Nephron (organoid): Measurements from ENCODE around the gene KCTD8.

ENCODE experiments used
- H3K27ac Mint-ChIP-seq, 3 experiments: 2 replicates each; pipeline ENCODE4 v1.8.0; 2020; ENCODE audit warnings: mixed read lengths in 3 of 3, mild to moderate bottlenecking in 2 of 3, moderate library complexity in 1 of 3
- H3K27me3 Mint-ChIP-seq: 2 replicates; pipeline ENCODE4 v1.8.0; 2021; ENCODE audit warnings: low read depth, mild to moderate bottlenecking, moderate library complexity, mixed read lengths
- H3K36me3 Mint-ChIP-seq: 2 replicates; pipeline ENCODE4 v1.8.0; 2020; ENCODE audit warnings: low read depth, mixed read lengths
- H3K4me1 Mint-ChIP-seq: 2 replicates; pipeline ENCODE4 v1.8.0; 2020; ENCODE audit warnings: mixed read lengths
- H3K4me3 Mint-ChIP-seq, 3 experiments: 2 replicates each; pipeline ENCODE4 v1.8.0; 2020; ENCODE audit warnings: mild to moderate bottlenecking in 3 of 3, mixed read lengths in 3 of 3, moderate library complexity in 2 of 3
- H3K9me3 Mint-ChIP-seq: 2 replicates; pipeline ENCODE4 v1.8.0; 2020; ENCODE audit warnings: mixed read lengths
- TF ChIP-seq, protein P1 (sequence below), 3 experiments: fragments of 200-600 bp; sonication (generic); IDR thresholded peaks; one replicate each; pipeline ENCODE4 v1.5.0; 2021; ENCODE audit warnings: antibody characterized with exemption in 3 of 3; ENCODE audit not compliant: unreplicated experiment in 3 of 3

KCTD8 gene

DNA sequence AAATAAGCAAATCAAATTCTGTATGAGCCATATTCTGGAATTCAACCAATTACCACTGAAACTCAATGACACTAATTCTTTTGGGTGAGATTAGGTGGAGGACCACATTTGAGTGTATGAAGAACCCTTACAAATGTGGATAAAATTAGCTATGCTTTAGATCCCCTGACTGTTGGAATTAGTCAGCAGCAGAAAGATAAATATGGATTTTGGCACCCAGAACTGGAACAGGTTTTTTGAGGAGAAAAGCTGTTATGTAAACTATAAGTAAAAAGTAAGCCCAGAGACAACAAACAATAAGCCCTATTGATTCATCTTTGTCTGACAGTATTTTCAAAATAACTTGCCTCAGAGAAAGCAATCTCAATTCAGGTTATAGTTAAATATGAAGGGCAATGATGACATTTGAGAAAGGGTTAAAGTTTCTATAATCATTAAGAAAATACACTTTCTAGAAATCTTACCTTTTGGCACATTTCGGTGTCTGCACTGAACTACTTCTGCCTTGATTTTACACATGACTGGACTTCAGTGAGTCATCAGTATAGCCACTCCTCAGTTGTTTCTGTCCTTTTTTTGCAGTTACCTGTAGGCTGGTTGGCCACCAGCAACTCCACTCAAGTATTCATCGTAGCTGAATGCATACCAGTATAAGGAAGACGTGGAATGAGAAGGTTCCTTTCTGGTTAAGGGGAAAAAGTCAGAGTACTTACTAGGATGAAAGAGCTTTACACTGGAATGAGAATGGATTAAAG lies 80.0 kb downstream of the KCTD8 start:
- H3K27ac Mint-ChIP-seq: no peak overlapping the region
- no peaks in the 10 kb centered on the region for H3K36me3 Mint-ChIP-seq
- H3K9me3 Mint-ChIP-seq: no peaks in the 10 kb centered on the region
- no peaks in the 10 kb centered on the region for H3K4me1 Mint-ChIP-seq
- TF ChIP-seq, protein P1, sequence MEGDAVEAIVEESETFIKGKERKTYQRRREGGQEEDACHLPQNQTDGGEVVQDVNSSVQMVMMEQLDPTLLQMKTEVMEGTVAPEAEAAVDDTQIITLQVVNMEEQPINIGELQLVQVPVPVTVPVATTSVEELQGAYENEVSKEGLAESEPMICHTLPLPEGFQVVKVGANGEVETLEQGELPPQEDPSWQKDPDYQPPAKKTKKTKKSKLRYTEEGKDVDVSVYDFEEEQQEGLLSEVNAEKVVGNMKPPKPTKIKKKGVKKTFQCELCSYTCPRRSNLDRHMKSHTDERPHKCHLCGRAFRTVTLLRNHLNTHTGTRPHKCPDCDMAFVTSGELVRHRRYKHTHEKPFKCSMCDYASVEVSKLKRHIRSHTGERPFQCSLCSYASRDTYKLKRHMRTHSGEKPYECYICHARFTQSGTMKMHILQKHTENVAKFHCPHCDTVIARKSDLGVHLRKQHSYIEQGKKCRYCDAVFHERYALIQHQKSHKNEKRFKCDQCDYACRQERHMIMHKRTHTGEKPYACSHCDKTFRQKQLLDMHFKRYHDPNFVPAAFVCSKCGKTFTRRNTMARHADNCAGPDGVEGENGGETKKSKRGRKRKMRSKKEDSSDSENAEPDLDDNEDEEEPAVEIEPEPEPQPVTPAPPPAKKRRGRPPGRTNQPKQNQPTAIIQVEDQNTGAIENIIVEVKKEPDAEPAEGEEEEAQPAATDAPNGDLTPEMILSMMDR (IDR thresholded peaks at IDR 0.05; ENCODE audit: unreplicated experiment in 3 of 3): no peak
- no peaks in the 10 kb centered on the region for H3K27me3 Mint-ChIP-seq
- H3K4me3 Mint-ChIP-seq: no peak overlapping the region

DNA sequence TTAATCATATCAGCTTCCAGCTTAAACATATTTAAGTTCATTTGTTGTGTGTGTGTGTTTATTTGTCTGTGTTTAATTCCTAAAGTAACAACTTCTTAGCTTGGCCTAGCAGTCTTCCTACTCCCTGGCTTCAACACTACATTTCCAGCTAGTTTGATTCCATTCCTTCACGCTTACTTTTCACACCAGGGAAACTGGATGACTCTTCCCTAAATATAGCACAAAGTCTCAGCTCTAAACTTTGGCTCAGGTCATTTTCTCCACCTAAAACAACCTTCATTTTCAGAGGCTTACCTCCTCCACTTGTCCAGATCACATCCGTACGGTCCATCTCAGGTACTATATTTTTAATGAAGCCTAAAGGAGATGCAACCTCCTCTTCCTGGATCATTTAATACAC lies 94.4 kb downstream of the KCTD8 start:
- TF ChIP-seq, protein P1 (IDR thresholded peaks at IDR 0.05; ENCODE audit: unreplicated experiment in 3 of 3): no peak
- no peak overlapping the region for H3K27ac Mint-ChIP-seq
- H3K36me3 Mint-ChIP-seq: no peaks in the 10 kb centered on the region
- H3K9me3 Mint-ChIP-seq: no peaks in the 10 kb centered on the region
- H3K4me3 Mint-ChIP-seq: no peak overlapping the region
- no peaks in the 10 kb centered on the region for H3K4me1 Mint-ChIP-seq
- H3K27me3 Mint-ChIP-seq: no peaks in the 10 kb centered on the region

DNA sequence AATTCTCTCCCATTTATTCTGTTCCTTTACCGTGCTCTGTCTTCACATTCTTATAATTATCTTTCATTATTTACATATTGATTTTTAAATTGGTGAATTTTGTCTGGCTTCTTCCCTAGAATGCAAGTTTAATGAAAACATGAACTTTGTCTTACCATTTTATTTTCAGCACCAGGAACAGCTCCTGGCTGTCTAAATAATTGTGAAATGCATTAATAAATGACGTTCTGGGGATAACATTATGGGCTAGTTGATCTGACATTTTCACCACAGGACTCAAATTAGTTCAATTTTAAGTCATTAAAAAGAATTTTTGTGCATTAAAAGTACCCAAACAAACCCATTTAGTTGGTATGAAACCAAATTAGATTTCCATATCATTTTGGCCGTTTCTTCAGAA lies 97.5 kb downstream of the KCTD8 start:
- no peak overlapping the region for H3K4me3 Mint-ChIP-seq
- no peaks in the 10 kb centered on the region for H3K9me3 Mint-ChIP-seq
- H3K27me3 Mint-ChIP-seq: no peaks in the 10 kb centered on the region
- no peaks in the 10 kb centered on the region for H3K36me3 Mint-ChIP-seq
- H3K27ac Mint-ChIP-seq: no peak overlapping the region
- H3K4me1 Mint-ChIP-seq: no peaks in the 10 kb centered on the region
- TF ChIP-seq, protein P1 (IDR thresholded peaks at IDR 0.05; ENCODE audit: unreplicated experiment in 3 of 3): no peak

DNA sequence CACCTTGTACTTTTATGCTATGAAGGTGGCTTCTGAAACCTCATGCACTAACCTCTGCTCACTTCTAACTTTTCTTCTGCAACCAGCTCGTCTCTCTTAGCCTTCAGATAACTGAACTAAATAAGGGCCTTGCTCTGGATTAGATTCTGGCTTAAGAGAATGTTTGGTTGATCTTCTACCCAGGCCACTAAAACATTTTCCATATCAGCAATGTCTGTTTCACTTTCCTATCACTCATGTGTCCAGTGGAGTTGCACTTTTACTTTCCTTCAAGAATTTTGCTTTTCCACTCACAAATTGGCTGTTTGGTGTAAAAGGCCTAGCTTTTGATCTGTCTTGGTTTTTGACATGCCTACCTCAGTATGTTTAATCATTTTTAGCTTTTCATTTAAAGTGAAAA lies 105.8 kb downstream of the KCTD8 start:
- Mint-ChIP-seq H3K27me3 (no peaks in the 10 kb centered on the region), H3K4me3 (no peak overlapping the region), H3K36me3 (no peaks in the 10 kb centered on the region), H3K4me1 (no peaks in the 10 kb centered on the region), H3K9me3 (no peaks in the 10 kb centered on the region), H3K27ac (no peak overlapping the region)
- TF ChIP-seq, protein P1 (IDR thresholded peaks at IDR 0.05; ENCODE audit: unreplicated experiment in 3 of 3): no peak

DNA sequence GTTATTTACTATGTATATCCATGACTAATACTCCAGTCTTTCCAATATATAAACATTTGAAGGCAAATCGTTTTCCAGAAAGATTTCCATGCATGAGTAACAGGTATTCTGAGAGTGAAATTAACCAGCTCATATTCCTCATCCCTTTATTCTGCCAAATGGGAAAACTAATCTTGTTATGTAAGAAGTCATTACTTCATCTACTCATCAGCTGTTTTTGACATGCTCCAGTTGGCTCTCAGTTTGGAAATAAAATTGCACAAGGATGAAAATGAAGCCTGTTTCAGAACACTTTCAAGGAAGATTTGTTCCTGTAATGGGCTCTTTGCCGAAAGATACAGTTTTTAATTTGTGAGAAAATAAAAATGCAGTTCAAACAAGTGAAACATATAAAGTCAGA lies 121.9 kb downstream of the KCTD8 start:
- H3K9me3 Mint-ChIP-seq: no peaks in the 10 kb centered on the region
- H3K4me1 Mint-ChIP-seq: no peaks in the 10 kb centered on the region
- no peak overlapping the region for H3K27ac Mint-ChIP-seq
- TF ChIP-seq, protein P1 (IDR thresholded peaks at IDR 0.05; ENCODE audit: unreplicated experiment in 3 of 3): no peak
- no peak overlapping the region for H3K4me3 Mint-ChIP-seq
- no peaks in the 10 kb centered on the region for H3K36me3 Mint-ChIP-seq
- no peaks in the 10 kb centered on the region for H3K27me3 Mint-ChIP-seq

DNA sequence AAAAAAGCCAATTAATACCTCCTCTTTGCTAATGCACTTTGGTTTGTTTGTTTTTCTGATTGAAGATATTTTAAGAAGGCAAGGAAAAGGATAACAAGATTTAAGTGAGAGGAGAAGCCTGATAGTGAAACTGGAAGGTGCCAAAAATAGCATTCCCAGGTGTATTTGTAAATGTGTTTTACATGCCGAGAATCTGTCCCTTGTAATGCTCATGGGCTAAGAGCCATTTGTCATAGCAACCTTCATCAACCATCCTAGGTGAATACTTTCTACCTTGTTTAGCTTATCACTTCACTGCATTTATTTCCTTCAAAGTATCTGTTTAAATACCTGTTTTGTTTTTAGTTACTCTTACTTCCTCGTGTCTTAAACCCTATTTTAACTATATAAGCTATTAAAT lies 127.8 kb downstream of the KCTD8 start:
- Mint-ChIP-seq H3K27me3 (no peaks in the 10 kb centered on the region), H3K27ac (no peak overlapping the region), H3K36me3 (no peaks in the 10 kb centered on the region), H3K4me3 (no peak overlapping the region), H3K9me3 (no peaks in the 10 kb centered on the region), H3K4me1 (no peaks in the 10 kb centered on the region)
- TF ChIP-seq, protein P1 (IDR thresholded peaks at IDR 0.05; ENCODE audit: unreplicated experiment in 3 of 3): no peak
